WTC11 (cell line): Measurements from ENCODE around the gene CORO2B. TPM values are rescaled to one million over a fixed set of nuclear protein-coding genes. Genes with fewer than 3 reads are reported as not detected.

ENCODE experiments used
- ATAC-seq: fragments of 200-7000 bp; cut with Tn5 transposase; 2 replicates; pipeline ENCODE4 v1.10.0; 2021; ENCODE audit warnings: mild to moderate bottlenecking, moderate library complexity
- CTCF ChIA-PET: fragments of 300-600 bp; sonication (Branson Sonifier 250); formaldehyde crosslinking; loops from one replicate; lab custom pipeline; 2021; ENCODE audit warnings: antibody characterized with exemption; lab: Charles Lee
- POLR2A ChIA-PET: fragments of 350-600 bp; sonication (Branson Sonifier 250); formaldehyde crosslinking; loops from one replicate; lab custom pipeline; 2021; ENCODE audit warnings: antibody characterized with exemption; lab: Charles Lee
- DNase-seq: peaks from one replicate; pipeline ENCODE4 v3.0.0; 2021; ENCODE audit warnings: low spot score
- H3K27ac Mint-ChIP-seq: 2 replicates; pipeline ENCODE4 v1.8.0; 2021; ENCODE audit warnings: mixed read lengths
- H3K27me3 Mint-ChIP-seq: 2 replicates; pipeline ENCODE4 v1.8.0; 2021; ENCODE audit warnings: low read depth, mild to moderate bottlenecking, moderate library complexity, mixed read lengths
- H3K36me3 Mint-ChIP-seq: 2 replicates; pipeline ENCODE4 v1.8.0; 2021; ENCODE audit warnings: mixed read lengths
- H3K4me1 Mint-ChIP-seq: 2 replicates; pipeline ENCODE4 v1.8.0; 2022; ENCODE audit warnings: mixed read lengths
- H3K4me3 Mint-ChIP-seq: 2 replicates; pipeline ENCODE4 v1.8.0; 2021; ENCODE audit warnings: mild to moderate bottlenecking, moderate library complexity, mixed read lengths
- H3K9me3 Mint-ChIP-seq: 2 replicates; pipeline ENCODE4 v1.8.0; 2021; ENCODE audit warnings: mixed read lengths
- ETV6 ChIP-seq: sonication (generic); formaldehyde crosslinking; IDR thresholded peaks from 2 replicates; pipeline ENCODE4 v1.8.1; 2022; ENCODE audit warnings: mild to moderate bottlenecking, missing genetic modification reagents
- FOXP1 ChIP-seq: sonication (generic); formaldehyde crosslinking; IDR thresholded peaks from 2 replicates; pipeline ENCODE4 v1.8.0; 2022; ENCODE audit warnings: missing genetic modification reagents, mild to moderate bottlenecking, moderate library complexity, borderline replicate concordance
- GTF2I ChIP-seq: fragments of 250-450 bp; sonication (Bioruptor Pico); conservative IDR thresholded peaks from 2 replicates; pipeline ENCODE4 v1.4.0; 2021; ENCODE audit warnings: mild to moderate bottlenecking
- MXD4 ChIP-seq: fragments of 250-450 bp; sonication (Bioruptor Pico); IDR thresholded peaks from 2 replicates; pipeline ENCODE4 v1.8.0; 2021; ENCODE audit warnings: mild to moderate bottlenecking, moderate library complexity, borderline replicate concordance
- NR1H2 ChIP-seq: sonication (generic); formaldehyde crosslinking; IDR thresholded peaks from 2 replicates; pipeline ENCODE4 v1.9.0; 2021; ENCODE audit warnings: mild to moderate bottlenecking, moderate library complexity, missing genetic modification reagents
- TEAD1 ChIP-seq: sonication (generic); formaldehyde crosslinking; IDR thresholded peaks from 2 replicates; pipeline ENCODE4 v1.8.0; 2022; ENCODE audit warnings: mild to moderate bottlenecking, missing genetic modification reagents
- ZNF232 ChIP-seq: sonication (generic); formaldehyde crosslinking; IDR thresholded peaks from 2 replicates; pipeline ENCODE4 v1.8.0; 2022; ENCODE audit warnings: mild to moderate bottlenecking, missing genetic modification reagents
- total RNA-seq: library from RNA; stranded (reverse); gene quantifications from 3 replicates; pipeline ENCODE4 v1.2.3, GENCODE V29; 2021
- TF ChIP-seq, protein P1 (sequence below): fragments of 200-600 bp; IDR thresholded peaks from 2 replicates; pipeline ENCODE4 v1.8.0; 2022; ENCODE audit warnings: antibody characterized with exemption
- TF ChIP-seq, protein P2 (sequence below): sonication (generic); formaldehyde crosslinking; IDR thresholded peaks from 2 replicates; pipeline ENCODE4 v1.8.1; 2022; ENCODE audit warnings: low read depth, mild to moderate bottlenecking, moderate library complexity, missing genetic modification reagents, borderline replicate concordance
- TF ChIP-seq, protein P3 (sequence below): sonication (generic); formaldehyde crosslinking; IDR thresholded peaks from 2 replicates; pipeline ENCODE4 v1.8.1; 2023; ENCODE audit warnings: mild to moderate bottlenecking, moderate library complexity, missing genetic modification reagents
- TF ChIP-seq, protein P4 (sequence below): sonication (generic); formaldehyde crosslinking; IDR thresholded peaks from 2 replicates; pipeline ENCODE4 v1.8.1; 2023; ENCODE audit warnings: mild to moderate bottlenecking, missing genetic modification reagents, borderline replicate concordance
- TF ChIP-seq, protein P5 (sequence below): fragments of 250-450 bp; sonication (Bioruptor Pico); IDR thresholded peaks from 2 replicates; pipeline ENCODE4 v1.9.0; 2021; ENCODE audit warnings: mild to moderate bottlenecking

Gene CORO2B
- total RNA-seq, 1 experiment from 2014 or later = 4.9 TPM

DNA sequence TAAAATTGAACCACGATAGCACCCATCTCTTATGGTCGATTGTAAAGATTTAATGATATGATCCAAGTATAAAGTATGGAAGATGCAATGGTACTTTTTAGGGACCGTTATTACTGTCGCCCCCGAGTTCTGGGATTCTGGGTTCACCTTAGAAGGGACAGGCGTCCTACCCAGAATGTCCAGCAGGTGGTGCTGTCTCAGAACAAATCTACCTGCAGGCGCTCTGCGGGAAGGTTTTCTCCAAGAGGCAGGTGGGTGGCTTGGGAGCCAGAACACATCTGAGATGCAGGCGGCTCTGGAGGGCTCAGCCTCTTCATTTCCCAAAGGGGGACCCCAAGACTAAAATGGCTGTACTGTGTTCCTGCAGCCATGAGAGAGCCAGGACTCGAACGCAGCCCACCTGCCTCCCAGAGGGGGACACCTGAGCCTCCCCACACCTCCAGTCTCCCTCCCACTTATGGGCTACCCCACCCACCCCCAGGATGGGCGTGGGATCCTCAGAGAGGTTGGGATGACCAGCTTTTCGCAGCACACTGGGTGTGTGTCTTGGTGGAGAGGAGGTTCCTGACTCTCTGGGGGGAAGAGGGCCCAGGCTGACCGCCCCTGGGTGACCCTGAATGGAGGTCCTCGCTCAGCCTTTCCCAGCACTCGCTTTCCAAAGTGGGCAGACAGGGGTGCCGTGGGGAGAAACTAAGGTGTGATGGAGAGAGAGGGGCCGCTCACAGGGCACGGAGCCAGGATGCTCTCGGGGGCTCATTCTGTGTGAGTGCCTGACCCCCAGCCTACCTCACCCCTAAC lies 28.1 kb upstream of the CORO2B start:
- DNase-seq (peak; percentile 94), ATAC-seq (peak; percentile 79)
- H3K36me3 Mint-ChIP-seq = no peaks in the 10 kb centered on the region
- H3K4me3 Mint-ChIP-seq = no peak overlapping the region
- no peaks in the 10 kb centered on the region for H3K4me1 Mint-ChIP-seq
- peaks cover 6% of the 10 kb centered on the region; the same call in 1 of the 2 replicates for H3K9me3 Mint-ChIP-seq
- TF ChIP-seq TEAD1 (CRISPR knock-in tag) = no peak
- TF ChIP-seq, protein P1, sequence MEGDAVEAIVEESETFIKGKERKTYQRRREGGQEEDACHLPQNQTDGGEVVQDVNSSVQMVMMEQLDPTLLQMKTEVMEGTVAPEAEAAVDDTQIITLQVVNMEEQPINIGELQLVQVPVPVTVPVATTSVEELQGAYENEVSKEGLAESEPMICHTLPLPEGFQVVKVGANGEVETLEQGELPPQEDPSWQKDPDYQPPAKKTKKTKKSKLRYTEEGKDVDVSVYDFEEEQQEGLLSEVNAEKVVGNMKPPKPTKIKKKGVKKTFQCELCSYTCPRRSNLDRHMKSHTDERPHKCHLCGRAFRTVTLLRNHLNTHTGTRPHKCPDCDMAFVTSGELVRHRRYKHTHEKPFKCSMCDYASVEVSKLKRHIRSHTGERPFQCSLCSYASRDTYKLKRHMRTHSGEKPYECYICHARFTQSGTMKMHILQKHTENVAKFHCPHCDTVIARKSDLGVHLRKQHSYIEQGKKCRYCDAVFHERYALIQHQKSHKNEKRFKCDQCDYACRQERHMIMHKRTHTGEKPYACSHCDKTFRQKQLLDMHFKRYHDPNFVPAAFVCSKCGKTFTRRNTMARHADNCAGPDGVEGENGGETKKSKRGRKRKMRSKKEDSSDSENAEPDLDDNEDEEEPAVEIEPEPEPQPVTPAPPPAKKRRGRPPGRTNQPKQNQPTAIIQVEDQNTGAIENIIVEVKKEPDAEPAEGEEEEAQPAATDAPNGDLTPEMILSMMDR = peak; percentile 94
- no peak overlapping the region for H3K27ac Mint-ChIP-seq
- peaks cover 10% of the 10 kb centered on the region for H3K27me3 Mint-ChIP-seq
- CTCF ChIA-PET = interaction anchor here (0.6 to 5.9 kb wide), 39 partner anchors 9 to 481 kb away, joined by 3 to 160 read pairs (median 5); no protein-coding TSS in a partner anchor
- POLR2A ChIA-PET = no interaction called here

DNA sequence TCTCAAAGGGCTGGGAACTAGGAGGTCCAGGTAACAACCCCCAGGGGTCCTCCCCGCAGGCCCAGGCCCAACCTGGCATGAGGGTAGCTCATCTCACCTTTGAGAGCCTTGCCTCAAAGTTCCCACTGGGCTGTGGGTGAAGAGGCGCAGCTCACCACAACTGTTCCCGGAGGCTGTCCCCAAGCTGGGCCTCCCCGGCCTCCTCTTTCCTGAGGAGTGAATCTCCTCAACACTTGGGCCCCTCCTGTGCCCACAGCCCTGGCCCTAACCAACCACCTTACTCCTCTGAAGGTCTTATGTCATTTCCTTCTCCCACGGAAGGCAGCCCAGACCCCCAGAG lies 27.5 kb upstream of the CORO2B start:
- peaks cover 6% of the 10 kb centered on the region; the same call in 1 of the 2 replicates for H3K9me3 Mint-ChIP-seq

More for the DNA sequence above, 27.5 kb upstream of the CORO2B start:
- TF ChIP-seq, protein P2, sequence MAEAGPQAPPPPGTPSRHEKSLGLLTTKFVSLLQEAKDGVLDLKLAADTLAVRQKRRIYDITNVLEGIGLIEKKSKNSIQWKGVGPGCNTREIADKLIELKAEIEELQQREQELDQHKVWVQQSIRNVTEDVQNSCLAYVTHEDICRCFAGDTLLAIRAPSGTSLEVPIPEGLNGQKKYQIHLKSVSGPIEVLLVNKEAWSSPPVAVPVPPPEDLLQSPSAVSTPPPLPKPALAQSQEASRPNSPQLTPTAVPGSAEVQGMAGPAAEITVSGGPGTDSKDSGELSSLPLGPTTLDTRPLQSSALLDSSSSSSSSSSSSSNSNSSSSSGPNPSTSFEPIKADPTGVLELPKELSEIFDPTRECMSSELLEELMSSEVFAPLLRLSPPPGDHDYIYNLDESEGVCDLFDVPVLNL (CRISPR knock-in tag) = no peak
- TF ChIP-seq FOXP1 (CRISPR knock-in tag) (no peak), TEAD1 (CRISPR knock-in tag) (no peak), NR1H2 (CRISPR knock-in tag) (no peak), ETV6 (no peak), MXD4 (CRISPR knock-in tag) (no peak), ZNF232 (CRISPR knock-in tag) (no peak), GTF2I (CRISPR knock-in tag) (no peak)
- TF ChIP-seq, protein P3, sequence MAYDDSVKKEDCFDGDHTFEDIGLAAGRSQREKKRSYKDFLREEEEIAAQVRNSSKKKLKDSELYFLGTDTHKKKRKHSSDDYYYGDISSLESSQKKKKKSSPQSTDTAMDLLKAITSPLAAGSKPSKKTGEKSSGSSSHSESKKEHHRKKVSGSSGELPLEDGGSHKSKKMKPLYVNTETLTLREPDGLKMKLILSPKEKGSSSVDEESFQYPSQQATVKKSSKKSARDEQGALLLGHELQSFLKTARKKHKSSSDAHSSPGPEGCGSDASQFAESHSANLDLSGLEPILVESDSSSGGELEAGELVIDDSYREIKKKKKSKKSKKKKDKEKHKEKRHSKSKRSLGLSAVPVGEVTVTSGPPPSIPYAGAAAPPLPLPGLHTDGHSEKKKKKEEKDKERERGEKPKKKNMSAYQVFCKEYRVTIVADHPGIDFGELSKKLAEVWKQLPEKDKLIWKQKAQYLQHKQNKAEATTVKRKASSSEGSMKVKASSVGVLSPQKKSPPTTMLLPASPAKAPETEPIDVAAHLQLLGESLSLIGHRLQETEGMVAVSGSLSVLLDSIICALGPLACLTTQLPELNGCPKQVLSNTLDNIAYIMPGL = no peak
- TF ChIP-seq, protein P4, sequence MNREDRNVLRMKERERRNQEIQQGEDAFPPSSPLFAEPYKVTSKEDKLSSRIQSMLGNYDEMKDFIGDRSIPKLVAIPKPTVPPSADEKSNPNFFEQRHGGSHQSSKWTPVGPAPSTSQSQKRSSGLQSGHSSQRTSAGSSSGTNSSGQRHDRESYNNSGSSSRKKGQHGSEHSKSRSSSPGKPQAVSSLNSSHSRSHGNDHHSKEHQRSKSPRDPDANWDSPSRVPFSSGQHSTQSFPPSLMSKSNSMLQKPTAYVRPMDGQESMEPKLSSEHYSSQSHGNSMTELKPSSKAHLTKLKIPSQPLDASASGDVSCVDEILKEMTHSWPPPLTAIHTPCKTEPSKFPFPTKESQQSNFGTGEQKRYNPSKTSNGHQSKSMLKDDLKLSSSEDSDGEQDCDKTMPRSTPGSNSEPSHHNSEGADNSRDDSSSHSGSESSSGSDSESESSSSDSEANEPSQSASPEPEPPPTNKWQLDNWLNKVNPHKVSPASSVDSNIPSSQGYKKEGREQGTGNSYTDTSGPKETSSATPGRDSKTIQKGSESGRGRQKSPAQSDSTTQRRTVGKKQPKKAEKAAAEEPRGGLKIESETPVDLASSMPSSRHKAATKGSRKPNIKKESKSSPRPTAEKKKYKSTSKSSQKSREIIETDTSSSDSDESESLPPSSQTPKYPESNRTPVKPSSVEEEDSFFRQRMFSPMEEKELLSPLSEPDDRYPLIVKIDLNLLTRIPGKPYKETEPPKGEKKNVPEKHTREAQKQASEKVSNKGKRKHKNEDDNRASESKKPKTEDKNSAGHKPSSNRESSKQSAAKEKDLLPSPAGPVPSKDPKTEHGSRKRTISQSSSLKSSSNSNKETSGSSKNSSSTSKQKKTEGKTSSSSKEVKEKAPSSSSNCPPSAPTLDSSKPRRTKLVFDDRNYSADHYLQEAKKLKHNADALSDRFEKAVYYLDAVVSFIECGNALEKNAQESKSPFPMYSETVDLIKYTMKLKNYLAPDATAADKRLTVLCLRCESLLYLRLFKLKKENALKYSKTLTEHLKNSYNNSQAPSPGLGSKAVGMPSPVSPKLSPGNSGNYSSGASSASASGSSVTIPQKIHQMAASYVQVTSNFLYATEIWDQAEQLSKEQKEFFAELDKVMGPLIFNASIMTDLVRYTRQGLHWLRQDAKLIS (CRISPR knock-in tag) = no peak
- TF ChIP-seq, protein P5, sequence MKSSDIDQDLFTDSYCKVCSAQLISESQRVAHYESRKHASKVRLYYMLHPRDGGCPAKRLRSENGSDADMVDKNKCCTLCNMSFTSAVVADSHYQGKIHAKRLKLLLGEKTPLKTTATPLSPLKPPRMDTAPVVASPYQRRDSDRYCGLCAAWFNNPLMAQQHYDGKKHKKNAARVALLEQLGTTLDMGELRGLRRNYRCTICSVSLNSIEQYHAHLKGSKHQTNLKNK (CRISPR knock-in tag) = no peak
- no peak for DNase-seq
- Mint-ChIP-seq H3K36me3 (no peaks in the 10 kb centered on the region), H3K4me1 (no peaks in the 10 kb centered on the region), H3K27ac (no peak overlapping the region), H3K4me3 (no peak overlapping the region), H3K27me3 (peaks cover 10% of the 10 kb centered on the region)
- ChIA-PET CTCF (interaction anchor here (2.0 to 5.9 kb wide), 5 partner anchors 100 to 374 kb away, joined by 18 to 160 read pairs (median 43); no protein-coding TSS in a partner anchor), POLR2A (no interaction called here)
- no peak for ATAC-seq
